Measurements from ENCODE around the gene COL5A3.

Gene COL5A3

GRCh38 chr19:9910625-9911024, 99.7 kb downstream of the COL5A3 start:
- DNase-seq (ENCODE audit: insufficient read length) (no peak), FAIRE-seq (no peak)
- no peak for TF ChIP-seq TAF1 (IDR thresholded peaks at IDR 0.05; ENCODE audit: borderline replicate concordance, low read depth, low read length)
- no peak for TF ChIP-seq POLR2AphosphoS5 (IDR thresholded peaks at IDR 0.05; ENCODE audit: low read depth, low read length)

All from GM12892 (cell line).